Gastroesophageal sphincter (tissue), 4 donors: ENCODE data around the gene DIPK1A. TPM values are rescaled to one million over a fixed set of nuclear protein-coding genes. Genes with fewer than 3 reads are reported as not detected.

Experiments
- ATAC-seq: fragments of 150-250 bp; one replicate; pipeline ENCODE4 v1.9.1; 2016; ENCODE audit warnings: mild to moderate bottlenecking, moderate library complexity
- H3K27ac ChIP-seq, 4 donors: fragments of 200-600 bp; sonication (generic) in 3 of 4; 1 replicate in 3 of 4; 2 replicates in 1 of 4; pipeline ENCODE4 v1.5.1; 2016 to 2019
- H3K27me3 ChIP-seq: fragments of 200-600 bp; sonication (generic); one replicate; pipeline ENCODE4 v1.5.1; 2019
- H3K36me3 ChIP-seq, 2 donors: fragments of 200-600 bp; sonication (generic); one replicate each; pipeline ENCODE4 v1.5.1; 2019; ENCODE audit warnings: control low read depth in 1 of 2
- H3K4me1 ChIP-seq, 3 donors: fragments of 200-600 bp; sonication (generic); 1 replicate in 2 of 3; 2 replicates in 1 of 3; pipeline ENCODE4 v1.5.1; 2016 to 2019; ENCODE audit warnings: control low read depth in 2 of 3
- H3K4me3 ChIP-seq, 2 donors: fragments of 200-600 bp; sonication (generic); one replicate each; pipeline ENCODE4 v1.5.1; 2019; ENCODE audit warnings: mild to moderate bottlenecking in 1 of 2, moderate library complexity in 1 of 2
- H3K9me3 ChIP-seq, 3 donors: fragments of 200-600 bp; sonication (generic); one replicate each; pipeline ENCODE4 v1.5.1; 2017 to 2019; ENCODE audit warnings: control low read depth in 2 of 3
- EP300 ChIP-seq: sonication (generic); formaldehyde crosslinking; IDR thresholded peaks from one replicate; pipeline ENCODE4 v1.6.1; 2017; ENCODE audit warnings: antibody characterized with exemption, mild to moderate bottlenecking
- POLR2A ChIP-seq, 2 donors: fragments of 450-650 bp; IDR thresholded peaks; one replicate each; pipeline ENCODE4 v1.6.1; 2017; ENCODE audit warnings: antibody characterized with exemption in 2 of 2, mild to moderate bottlenecking in 2 of 2, moderate library complexity in 1 of 2
- POLR2AphosphoS5 ChIP-seq: sonication (generic); formaldehyde crosslinking; IDR thresholded peaks from one replicate; pipeline ENCODE4 v1.6.1; 2017; ENCODE audit warnings: antibody characterized with exemption
- WGBS, 2 donors: methylation state at CpG; one replicate each; pipeline ENCODE4 v1.1.5; 2018; ENCODE audit warnings: low coverage in 1 of 2; 5-methylcytosine and 5-hydroxymethylcytosine counted together
- total RNA-seq, 4 donors: library from RNA; depleted of rRNA; stranded (reverse); fragments of >200 nt; gene quantifications; one replicate each; pipeline ENCODE4 v1.1.0, GENCODE V29; 2016
- TF ChIP-seq, protein P1 (sequence below), 4 experiments: fragments of 200-600 bp in 2 of 4; fragments of 450-650 bp in 2 of 4; sonication (generic) in 1 of 4; IDR thresholded peaks; one replicate each; pipeline ENCODE4 v1.5.1; 2017 to 2019; ENCODE audit warnings: antibody characterized with exemption in 4 of 4, mild to moderate bottlenecking in 2 of 4, moderate library complexity in 2 of 4

DIPK1A gene
- total RNA-seq, 4 donors from 2014 or later, result 10.2 to 39.2 (median 32.9) TPM

DNA sequence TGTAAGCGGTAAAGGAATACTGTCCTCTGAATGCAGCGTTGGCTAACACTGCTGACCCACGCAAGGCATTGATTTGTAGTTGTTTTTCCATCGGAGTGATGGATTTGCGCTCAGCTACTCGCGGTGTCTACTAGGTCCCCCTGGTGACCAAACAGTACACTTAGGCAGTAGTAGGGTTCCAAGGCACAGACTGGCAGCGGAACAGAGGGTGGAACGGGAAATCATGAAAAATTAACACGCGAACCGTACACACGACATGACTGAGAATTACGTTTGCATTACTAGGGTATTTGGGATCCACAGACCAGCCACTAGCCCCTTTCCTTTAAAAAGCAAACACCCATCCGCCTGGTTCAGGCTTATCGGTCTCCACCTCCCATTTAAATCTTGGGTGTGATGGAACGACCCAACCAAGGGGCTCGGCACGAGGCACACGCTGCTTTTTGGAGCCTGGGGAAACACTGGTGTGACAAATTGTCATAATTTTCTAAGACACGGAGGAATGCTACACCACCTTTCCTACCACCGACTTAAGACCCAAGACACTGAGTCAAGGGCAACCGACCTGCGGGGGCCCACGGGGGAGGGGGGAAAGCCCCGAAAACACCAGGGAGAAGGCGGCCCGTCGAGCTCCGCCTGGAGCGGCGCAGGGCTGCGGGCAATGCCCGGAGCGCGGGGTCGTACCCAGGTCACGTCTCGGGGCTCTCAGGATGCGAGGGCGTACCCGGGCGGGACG is 699 bp downstream of the DIPK1A start:
- peaks cover 0 to 59% (median 8%) of the 10 kb centered on the region in 3 donors for H3K4me1 ChIP-seq
- no peaks in the 10 kb centered on the region for H3K36me3 ChIP-seq
- peak; percentile 58 for ATAC-seq
- TF ChIP-seq, protein P1, sequence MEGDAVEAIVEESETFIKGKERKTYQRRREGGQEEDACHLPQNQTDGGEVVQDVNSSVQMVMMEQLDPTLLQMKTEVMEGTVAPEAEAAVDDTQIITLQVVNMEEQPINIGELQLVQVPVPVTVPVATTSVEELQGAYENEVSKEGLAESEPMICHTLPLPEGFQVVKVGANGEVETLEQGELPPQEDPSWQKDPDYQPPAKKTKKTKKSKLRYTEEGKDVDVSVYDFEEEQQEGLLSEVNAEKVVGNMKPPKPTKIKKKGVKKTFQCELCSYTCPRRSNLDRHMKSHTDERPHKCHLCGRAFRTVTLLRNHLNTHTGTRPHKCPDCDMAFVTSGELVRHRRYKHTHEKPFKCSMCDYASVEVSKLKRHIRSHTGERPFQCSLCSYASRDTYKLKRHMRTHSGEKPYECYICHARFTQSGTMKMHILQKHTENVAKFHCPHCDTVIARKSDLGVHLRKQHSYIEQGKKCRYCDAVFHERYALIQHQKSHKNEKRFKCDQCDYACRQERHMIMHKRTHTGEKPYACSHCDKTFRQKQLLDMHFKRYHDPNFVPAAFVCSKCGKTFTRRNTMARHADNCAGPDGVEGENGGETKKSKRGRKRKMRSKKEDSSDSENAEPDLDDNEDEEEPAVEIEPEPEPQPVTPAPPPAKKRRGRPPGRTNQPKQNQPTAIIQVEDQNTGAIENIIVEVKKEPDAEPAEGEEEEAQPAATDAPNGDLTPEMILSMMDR (IDR thresholded peaks at IDR 0.05), result peak; percentile 46 to 79 (median 70)
- TF ChIP-seq POLR2AphosphoS5 (peak; percentile 71), POLR2A (IDR thresholded peaks at IDR 0.05) (no peak)
- peak overlapping the region; percentile 96 to 99 for H3K4me3 ChIP-seq
- no peaks in the 10 kb centered on the region for H3K9me3 ChIP-seq
- peak overlapping the region; percentile 98 to 100 (median 98) for H3K27ac ChIP-seq
- H3K27me3 ChIP-seq, result no peaks in the 10 kb centered on the region
- 0 to 7% methylated on average over 3 to 13 of the region's 44 CpGs for WGBS, 2 donors

DNA sequence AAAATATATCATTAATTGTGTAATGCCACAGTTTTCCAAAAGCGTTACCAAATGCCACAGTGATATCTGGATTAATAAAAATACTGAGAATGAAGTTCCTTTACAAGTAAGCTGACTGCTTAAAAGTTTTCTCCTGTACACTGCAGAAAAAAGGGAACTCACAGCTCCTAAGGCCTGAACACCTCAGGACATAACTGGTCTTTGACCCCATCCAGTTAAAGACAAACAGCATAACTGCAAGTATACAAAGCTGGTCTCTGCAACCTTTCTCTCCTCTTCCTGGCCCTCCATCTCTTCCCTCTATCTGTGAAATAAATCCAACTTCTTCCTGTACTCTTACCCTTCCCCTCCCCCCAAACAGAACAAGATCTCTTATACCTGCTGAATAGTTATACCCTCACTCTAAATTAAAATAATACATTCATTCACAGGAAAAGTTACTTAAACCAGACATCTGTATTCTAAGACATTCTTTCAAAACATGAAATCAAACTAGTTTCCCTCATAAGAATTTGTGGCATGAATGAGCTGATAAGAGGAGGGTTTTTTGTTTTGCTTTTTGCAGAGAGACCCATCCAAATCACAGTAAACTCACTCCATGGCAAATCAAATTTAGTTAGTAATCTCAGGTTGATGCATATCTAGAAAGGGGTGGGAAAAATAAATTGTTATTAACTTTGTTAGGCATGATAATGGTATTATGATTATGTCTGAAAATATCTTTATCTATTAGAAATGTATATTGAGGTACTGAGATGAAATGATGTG is 2.9 kb downstream of the DIPK1A start:
- WGBS, 2 donors, result 50 to 75% methylated on average over 1 of the region's 1 CpG
- Histone ChIP-seq H3K4me3 (no peak overlapping the region), H3K27me3 (no peaks in the 10 kb centered on the region), H3K27ac (peak overlapping the region in 3 of 4 donors; percentile 9 to 98 (median 11)), H3K36me3 (no peaks in the 10 kb centered on the region), H3K9me3 (no peaks in the 10 kb centered on the region), H3K4me1 (peaks cover 0 to 59% (median 8%) of the 10 kb centered on the region in 3 donors)
- ATAC-seq, result no peak
- TF ChIP-seq, protein P1 (IDR thresholded peaks at IDR 0.05), result no peak
- TF ChIP-seq EP300 (no peak), POLR2A (IDR thresholded peaks at IDR 0.05) (no peak), POLR2AphosphoS5 (no peak)

DNA sequence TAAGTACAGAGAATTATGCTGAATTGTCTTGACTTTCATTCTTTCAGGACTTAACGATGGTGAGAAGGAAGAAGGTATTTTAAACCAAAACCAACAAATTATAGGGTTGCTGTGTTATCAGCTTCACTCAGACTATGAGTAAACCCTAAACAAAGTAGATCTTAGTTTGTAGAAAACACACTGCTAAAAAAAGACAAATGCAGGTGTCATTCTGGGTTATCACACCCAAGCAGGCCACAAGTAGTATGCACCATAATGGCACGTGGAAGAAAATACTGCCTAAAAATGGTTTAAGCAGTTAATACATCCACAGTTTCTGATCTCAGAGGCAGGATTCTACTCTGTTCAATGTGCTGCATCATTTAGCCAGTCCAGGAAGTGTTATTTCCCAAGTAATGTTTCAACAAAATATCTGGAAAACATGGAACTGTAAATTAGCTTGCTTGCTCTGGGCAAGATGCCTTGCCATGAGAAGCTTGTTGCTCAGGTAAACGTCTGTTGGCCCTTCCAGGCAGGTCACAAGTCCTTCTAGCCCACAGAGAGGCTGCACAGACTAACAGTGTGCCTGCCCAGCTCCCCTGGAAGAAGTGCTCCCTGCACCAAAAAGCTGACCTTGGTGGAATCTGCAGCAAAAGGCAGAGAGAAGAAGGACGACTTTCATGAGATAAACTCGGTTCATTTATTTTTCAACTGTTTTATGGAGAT is 4.1 kb downstream of the DIPK1A start:
- ATAC-seq, result no peak
- no peak for TF ChIP-seq EP300
- TF ChIP-seq, protein P1 (IDR thresholded peaks at IDR 0.05), result no peak
- no peak for TF ChIP-seq POLR2A (IDR thresholded peaks at IDR 0.05)
- no peak for TF ChIP-seq POLR2AphosphoS5
- Histone ChIP-seq H3K27ac (peak overlapping the region in 3 of 4 donors; percentile 21 to 48 (median 39)), H3K36me3 (no peaks in the 10 kb centered on the region), H3K4me1 (peaks cover 0 to 61% (median 8%) of the 10 kb centered on the region in 3 donors), H3K27me3 (no peaks in the 10 kb centered on the region), H3K4me3 (no peak overlapping the region), H3K9me3 (no peaks in the 10 kb centered on the region)
- 52 to 60% methylated on average over 5 of the region's 5 CpGs for WGBS, 2 donors

DNA sequence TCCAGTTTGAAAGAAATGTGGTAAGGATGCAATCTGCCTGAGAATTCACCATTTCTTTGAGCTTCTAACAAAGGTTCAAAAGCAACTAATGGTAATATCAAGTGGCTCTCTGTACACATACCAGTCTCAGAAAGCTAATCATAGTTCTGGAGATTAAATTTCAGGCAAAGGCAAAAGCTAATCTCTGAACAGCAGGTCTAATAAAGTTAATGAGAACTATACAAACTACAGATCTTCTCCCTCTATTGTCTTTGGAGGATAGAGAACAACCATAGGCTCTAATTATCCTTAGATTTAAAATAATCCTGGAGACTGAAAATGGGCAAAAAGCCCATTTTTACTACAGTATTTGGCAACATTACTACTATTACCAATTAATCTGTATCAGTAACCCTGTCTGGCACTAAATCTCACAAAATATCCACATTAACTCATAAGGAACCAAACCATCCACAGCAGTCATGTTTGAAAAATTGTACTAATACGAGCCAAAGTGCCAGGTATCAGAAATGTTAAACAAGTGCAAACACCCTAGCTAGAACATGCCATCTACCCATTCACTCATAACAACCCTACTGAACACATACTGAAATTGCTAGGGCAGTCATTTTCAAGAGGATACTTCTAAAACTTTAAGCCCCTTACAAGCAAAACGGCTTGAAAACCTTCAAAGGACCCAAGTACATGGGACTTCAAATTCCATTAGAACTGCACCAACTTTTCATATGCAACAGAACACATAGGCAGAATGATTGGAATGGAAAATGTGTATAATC is 4.8 kb downstream of the DIPK1A start:
- peaks cover 0 to 64% (median 8%) of the 10 kb centered on the region in 3 donors for H3K4me1 ChIP-seq
- H3K27ac ChIP-seq, result peak overlapping the region in 3 of 4 donors; percentile 21 to 48 (median 39)
- no peaks in the 10 kb centered on the region for H3K27me3 ChIP-seq
- H3K4me3 ChIP-seq, result no peak overlapping the region
- no peak for ATAC-seq
- no peaks in the 10 kb centered on the region for H3K36me3 ChIP-seq
- no peak for TF ChIP-seq POLR2AphosphoS5
- TF ChIP-seq, protein P1 (IDR thresholded peaks at IDR 0.05), result no peak
- no peak for TF ChIP-seq POLR2A (IDR thresholded peaks at IDR 0.05)
- TF ChIP-seq EP300, result no peak
- no peaks in the 10 kb centered on the region for H3K9me3 ChIP-seq
- WGBS, 2 donors, result 37 to 50% methylated on average over 2 of the region's 2 CpGs
